ENCODE data around the gene PEDS1. TPM values are rescaled to one million over a fixed set of nuclear protein-coding genes. Genes with fewer than 3 reads are reported as not detected.
A peak's percentile ranks its signal among the peaks of the same experiment; 100 is the strongest.
"Not testable (repeated sequence)": the region's sequence is repeated elsewhere in the genome, so short reads cannot be mapped to it uniquely, and the experiment has no call there.

PEDS1 gene
- total RNA-seq, 1 donor from 2014 or later: 9.1 TPM

- DNase-seq (ENCODE audit: low spot score) (no peak), ATAC-seq (no peak)
These were observed 10.2 kb upstream of the PEDS1 start for GRCh38 chr20:50163570-50164317.

DNA sequence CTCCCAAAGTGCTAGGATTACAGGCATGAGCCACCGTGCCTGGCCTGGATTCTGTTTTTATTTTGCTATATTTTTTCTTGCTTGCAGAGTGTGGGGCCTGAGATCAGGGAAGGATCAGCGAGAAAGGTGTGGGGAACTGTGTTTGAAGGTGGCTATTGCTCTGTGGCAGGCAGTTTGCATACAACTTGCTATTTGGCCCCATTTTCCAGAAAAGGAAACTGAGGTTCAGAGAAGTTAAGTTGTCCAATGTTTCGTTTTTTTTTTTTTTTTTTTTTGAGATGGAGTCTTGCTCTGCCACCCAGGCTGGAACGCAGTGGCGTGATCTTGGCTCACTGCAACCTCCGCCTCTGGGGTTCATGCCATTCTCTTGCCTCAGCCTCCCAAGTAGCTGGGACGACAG lies 8.0 kb upstream of the PEDS1 start:
- not testable (repeated sequence) for ATAC-seq; DNase-seq (ENCODE audit: low spot score)

- ATAC-seq: no peak
- DNase-seq (ENCODE audit: low spot score): no peak
These were observed 397 bp downstream of the PEDS1 start for GRCh38 chr20:50153153-50153499.

DNA sequence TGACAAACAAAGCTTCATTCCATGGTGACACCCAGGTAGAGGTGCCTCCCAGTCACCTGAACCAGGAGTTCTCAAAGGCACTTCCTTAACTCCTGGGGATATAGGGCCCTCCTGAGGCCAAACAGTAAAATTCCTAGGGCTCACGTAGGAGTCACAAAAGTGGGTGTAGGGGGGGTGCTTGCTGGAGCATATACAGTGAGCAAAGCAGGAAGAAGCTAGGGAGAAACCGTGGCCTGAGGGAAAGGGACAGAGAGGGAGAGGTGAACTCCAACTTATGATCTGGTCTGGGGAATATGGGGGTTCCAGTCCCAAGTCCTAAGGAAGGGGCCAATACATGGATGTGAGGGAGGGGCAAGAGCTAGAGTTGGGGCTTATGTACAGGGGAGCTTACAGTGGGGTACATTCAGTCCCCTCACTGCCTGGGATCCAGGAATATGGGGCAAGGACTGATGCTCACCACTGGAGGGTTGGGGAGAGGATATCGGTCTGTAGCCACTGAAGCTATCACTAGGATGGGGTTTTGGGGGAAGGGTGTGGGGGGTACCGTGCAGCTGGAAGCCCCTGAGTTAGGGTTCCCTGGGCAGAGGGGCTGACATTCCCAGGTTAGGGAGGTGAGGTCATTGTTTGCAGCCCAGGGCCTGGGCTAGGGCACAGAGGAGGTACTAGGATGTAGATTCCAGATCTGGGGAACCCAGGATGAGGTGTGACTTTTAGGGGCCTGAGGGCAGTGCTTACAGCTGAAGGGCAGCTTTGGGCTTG lies 950 bp downstream of the PEDS1 start:
- DNase-seq (ENCODE audit: low spot score) (no peak), ATAC-seq (no peak)

DNA sequence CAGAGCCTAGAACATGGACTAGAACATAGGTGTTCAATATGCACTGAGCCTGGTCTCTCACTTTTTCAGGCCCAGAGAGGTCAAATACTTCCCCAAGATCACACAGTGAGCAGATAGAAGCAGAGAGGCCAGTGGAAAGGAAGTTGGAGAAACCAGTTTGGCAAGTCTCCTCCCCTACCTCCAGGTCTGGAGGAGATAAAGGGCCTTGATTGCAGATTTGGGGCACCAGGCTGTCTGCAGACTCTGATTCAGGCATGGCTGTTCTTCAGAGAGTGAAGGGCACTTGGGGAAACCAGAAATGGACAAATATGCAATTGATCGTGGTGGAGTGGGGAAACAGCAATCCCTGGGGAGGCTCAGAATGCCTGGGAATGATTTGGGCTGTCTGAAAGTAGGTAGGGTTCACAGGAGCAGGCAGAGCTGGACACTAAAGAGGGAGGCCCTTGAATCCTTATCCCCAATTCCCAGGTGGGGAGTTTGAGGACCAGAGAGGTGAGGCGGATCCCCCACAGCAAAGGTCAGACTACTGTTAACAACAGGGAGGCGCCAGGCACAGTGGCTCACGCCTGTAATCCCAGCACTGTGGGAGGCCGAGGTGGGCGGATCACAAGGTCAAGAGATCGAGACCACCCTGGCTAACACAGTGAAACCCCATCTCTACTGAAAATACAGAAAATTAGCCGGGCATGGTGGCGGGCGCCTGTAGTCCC lies 2.3 kb downstream of the PEDS1 start:
- ATAC-seq: no peak
- no peak for DNase-seq (ENCODE audit: low spot score)

- ATAC-seq (no peak), DNase-seq (ENCODE audit: low spot score) (no peak)
These were observed 3.9 kb downstream of the PEDS1 start for GRCh38 chr20:50149481-50150254.

DNA sequence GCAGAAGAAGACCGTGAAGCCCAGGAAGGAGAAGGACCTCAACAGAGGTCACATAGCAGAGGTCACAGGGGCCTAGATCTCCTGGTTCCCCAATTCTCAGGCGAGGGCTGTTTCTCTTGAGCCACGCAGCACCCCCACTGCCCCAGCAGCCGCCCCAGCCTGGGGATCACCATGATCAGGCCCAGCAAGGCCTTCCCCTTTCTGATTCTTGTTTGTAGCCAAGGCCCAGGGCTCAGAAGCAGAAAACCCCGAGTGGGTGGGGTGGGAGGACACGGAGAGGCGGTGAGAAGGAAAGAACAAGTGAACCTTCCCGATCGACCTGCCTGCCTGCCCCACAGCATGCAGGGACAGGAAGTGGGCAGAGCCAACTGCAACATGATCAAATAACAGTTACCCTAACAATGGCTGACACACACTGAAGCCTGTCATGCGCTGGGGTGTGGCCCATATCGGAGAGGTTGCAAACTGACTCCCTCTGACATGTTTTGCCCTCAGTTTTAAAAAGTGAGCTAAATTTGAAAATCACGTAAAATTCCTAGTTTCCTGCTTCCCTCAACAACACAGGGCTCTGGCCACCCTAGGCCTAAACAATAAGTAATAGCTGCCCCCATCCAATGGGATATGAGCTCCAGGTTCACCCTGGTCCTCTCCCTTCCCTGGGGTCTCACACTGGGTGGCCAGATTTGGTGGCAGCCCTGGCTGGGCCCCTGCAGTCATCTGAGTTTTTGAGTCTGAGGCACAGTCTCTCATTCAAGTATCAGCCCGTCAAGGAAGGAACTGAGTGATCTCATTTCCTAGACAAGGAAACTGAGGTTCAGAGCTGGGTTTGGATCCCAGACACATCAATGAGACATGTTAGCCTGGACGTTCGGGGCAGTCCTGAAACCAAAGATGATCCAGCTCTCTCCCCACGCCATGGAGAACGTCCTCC lies 6.5 kb downstream of the PEDS1 start:
- DNase-seq (ENCODE audit: low spot score) (no peak), ATAC-seq (peak; percentile 16)

GRCh38 chr20:50146214-50146613 lies 7.3 kb downstream of the PEDS1 start:
- DNase-seq (ENCODE audit: low spot score): no peak
- no peak for ATAC-seq

DNA sequence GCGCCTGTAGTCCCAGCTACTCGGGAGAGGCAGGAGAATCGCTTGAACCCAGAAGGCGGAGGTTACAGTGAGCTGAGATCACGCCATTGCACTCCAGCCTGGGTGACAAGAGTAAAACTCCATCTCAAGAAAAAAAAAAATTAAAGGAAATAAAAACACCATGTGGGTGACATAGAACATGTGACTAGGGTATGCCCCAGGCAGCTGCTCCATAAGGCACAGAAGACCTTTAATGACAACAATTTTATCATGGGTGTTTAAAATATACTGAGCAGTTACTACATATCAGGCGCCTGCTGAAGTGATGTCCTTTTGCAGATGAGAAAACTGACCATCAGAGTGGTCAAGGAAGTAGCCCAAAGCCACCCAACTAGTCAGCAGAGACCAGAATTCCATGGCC lies 8.0 kb downstream of the PEDS1 start:
- ATAC-seq: no peak
- DNase-seq (ENCODE audit: low spot score): no peak

DNA sequence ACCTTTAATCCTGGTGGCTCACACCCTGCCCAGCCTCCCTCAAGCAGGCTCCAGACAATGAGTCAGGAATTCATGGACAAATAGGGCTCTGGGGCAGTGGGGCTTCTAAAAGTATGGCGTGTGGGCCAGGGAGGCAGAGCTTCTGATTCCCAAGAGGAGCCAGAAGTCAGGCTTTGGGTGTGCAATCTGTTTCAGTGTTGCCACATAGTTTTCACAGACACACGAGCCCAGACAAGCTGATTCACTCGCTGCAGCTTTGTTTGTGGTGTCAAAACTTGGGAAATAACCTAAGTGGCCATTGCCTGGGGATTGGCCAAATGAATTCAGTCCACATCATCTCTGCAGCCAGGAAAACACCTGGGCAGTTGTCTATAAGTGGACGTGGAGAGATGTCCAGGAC lies 9.2 kb downstream of the PEDS1 start:
- peak; percentile 70 for DNase-seq (ENCODE audit: low spot score)
- ATAC-seq: peak; percentile 78

GRCh38 chr20:50142812-50143211 lies 10.7 kb downstream of the PEDS1 start:
- DNase-seq (ENCODE audit: low spot score) (no peak), ATAC-seq (no peak)

DNA sequence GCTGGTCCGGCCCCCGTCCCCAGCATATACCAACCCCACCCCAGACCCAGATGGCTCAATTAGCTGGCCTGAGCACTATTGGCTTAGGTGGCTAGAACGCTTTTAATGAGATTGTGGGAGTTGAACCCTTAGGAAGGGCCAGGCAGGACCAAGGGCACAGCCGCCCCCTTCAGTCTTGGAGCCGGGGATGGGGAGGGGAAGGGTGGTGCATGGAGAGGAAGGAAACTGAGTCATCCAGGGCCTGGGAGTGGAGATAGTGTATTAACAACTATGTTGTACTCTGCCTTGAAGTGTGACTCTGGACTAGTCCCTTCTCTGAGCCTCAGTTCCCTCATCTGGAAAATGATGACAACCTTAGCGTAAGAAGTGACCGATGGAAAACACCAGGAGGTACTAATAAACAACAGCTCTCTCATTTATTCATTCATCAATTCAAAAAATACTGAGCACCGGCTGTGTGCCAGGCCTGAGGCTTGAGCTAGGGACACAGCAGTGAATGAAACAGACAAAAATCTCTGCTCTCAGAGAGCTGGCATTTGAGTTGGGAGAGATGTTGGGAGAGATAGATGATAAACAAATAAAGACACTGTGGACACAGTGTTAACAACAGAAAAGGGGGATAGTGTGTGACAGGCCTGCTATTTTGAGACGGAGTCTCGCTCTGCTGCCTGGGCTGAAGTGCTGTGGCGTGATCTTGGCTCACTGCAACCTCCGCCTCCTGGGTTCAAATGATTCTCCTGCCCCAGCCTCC lies 11.5 kb downstream of the PEDS1 start:
- ATAC-seq (no peak), DNase-seq (ENCODE audit: low spot score) (no peak)

GRCh38 chr20:50141018-50141675 lies 12.4 kb downstream of the PEDS1 start:
- ATAC-seq (no peak), DNase-seq (ENCODE audit: low spot score) (no peak)

- ATAC-seq: no peak
- no peak for DNase-seq (ENCODE audit: low spot score)
These were observed 13.1 kb downstream of the PEDS1 start for GRCh38 chr20:50140339-50140859.

GRCh38 chr20:50138479-50139393 lies 14.8 kb downstream of the PEDS1 start:
- peak; percentile 68 for DNase-seq (ENCODE audit: low spot score)

GRCh38 chr20:50138120-50138478 lies 15.4 kb downstream of the PEDS1 start:
- peak; percentile 72 for DNase-seq (ENCODE audit: low spot score)
- peak; percentile 69 for ATAC-seq

More at GRCh38 chr20:50138479-50139393, 14.8 kb downstream of the PEDS1 start:
- peak; percentile 60 for ATAC-seq

GRCh38 chr20:50137702-50138101 lies 15.8 kb downstream of the PEDS1 start:
- DNase-seq (ENCODE audit: low spot score) (peak; percentile 83), ATAC-seq (peak; percentile 72)

Data from left lobe of liver (tissue), 2 donors.